ENCODE data around the gene MYMK.
A peak's percentile ranks its signal among the peaks of the same experiment; 100 is the strongest.

Gene MYMK

DNA sequence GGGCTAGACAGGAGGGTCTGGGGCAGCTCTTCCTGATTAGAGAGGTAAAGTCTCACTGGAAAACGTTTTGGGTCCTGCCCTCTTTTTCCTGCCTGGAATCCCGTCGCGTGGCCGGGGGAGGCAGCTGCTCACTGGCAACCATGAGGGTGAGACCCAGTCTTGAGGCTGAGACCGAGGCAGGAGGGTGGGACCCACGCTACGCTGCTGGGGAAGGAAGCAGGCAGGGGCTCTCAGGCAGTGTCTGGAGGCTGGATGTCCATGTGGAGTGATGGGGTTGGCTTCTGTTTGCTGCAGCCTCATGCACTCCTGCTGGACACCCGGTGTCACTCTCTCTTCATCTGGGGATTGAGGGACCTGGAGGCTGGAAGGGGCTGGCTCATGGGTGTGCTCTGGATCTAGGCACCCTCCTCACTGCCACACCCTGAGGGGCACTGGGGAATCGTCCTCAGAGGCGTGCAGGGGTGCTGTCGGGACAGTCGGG is 34.5 kb downstream of the MYMK start:
- FAIRE-seq (no peak), DNase-seq (ENCODE audit: extremely low spot score, insufficient read length, low read depth) (no peak)

DNA sequence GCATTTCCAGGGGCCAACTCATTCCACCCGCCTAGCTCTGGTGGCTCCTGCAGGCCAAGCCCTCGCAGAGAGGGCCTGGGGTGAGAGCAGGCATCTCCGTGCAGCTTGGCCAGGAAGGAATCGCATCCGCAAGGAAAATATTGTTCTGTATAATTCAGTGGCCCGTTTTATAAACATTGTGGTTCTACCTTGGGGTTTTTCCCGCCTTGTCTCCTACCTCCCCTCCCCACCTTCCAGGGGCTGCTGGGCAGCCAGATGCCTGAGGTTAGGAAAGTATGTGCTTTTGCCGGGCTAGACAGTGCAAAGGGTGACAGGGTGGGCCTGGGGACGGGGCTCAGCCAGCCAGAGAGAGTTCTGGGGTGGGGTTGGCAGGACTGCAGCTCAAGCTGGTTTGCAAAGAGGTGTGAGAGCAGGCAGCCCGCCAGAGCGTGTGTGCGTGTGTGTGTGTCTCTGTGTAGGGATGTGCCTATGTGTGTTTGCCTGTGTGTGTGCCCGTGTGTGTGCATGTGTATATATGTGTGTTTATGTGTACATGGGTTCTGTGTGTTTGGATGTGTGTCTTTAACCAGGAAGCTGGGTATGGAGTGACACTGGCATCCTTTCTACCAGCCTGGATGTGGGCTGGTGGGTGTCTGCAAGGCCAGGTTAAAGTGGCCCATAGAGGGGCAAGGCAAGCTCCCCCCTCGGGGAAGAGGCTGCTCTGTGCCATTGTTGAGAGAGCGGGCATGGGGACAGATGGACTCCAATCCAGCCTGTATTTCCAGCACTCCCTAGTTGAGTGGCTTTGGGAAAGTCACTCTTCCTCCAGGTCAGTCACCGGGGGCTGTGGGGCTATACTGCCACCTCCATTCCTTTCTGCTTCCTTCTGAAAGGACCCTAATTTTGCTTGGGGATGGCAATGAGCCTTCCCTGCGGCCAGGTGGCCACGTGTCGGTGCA is 35.2 kb downstream of the MYMK start:
- no peak for FAIRE-seq
- no peak for DNase-seq (ENCODE audit: extremely low spot score, insufficient read length, low read depth)

GRCh38 chr9:133488686-133489252 is 36.0 kb downstream of the MYMK start:
- DNase-seq (ENCODE audit: extremely low spot score, insufficient read length, low read depth) (no peak), FAIRE-seq (no peak)

DNA sequence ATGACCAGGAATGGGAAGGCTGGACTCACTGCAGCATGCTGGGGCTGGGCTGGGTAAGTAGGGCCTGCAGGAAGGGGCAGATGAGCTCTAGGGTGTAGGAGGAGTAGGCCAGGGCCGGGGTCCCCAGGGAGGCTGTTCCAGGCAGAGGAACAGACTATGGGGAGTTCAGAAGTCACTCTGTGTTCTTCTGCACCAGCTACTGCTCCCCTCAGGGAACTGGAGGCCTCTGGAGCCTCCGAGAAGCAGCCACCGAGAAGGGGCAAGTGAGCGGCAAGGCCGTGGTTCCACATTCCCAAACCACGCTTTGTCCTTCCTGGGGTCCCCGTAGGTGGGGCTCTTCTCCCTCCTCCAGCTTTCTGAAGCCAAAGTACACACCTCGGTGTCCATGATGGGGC is 37.4 kb downstream of the MYMK start:
- DNase-seq (ENCODE audit: extremely low spot score, insufficient read length, low read depth) (no peak), FAIRE-seq (no peak)

- FAIRE-seq = peak; percentile 33
- no peak for DNase-seq (ENCODE audit: extremely low spot score, insufficient read length, low read depth)
These were observed 39.1 kb downstream of the MYMK start for GRCh38 chr9:133485531-133486260.

DNA sequence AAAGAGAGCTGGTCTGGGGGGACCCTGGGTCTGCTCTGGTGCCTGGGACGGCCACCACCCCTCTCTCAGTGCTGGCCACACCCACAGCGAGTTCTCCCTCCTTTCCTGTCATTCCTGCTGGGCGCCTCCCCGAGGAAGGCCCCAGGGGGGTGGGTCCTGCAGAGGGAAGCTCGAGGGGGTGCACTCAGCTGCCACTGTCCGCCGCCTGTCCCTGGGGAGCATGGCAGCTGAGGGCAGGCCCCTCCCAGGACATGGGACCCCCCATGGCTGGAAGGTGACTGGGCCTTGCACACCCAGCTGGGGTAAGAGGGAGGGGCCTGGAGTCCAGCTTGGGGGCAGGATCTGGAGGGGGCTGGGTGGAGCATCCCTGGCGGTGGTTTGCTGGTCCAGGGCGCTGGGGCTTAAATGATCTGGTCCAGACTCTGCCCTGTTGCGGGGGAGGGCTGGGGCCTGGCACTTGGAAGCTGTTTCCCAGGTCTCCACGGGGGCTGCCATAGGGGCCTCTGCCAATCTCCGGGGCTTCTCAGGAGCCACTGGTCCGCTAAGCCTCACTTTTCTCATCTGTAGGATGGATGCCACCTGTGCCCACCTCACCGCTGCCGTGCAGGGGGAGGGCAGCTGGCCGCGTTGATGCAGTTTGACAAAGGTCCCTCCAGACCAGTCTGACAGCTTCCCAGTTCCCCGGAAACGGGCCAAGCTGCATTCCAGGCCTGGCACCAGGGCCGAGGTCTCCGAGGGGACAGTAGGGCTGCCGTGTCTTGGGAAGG is 39.9 kb downstream of the MYMK start:
- DNase-seq (ENCODE audit: extremely low spot score, insufficient read length, low read depth) (no peak), FAIRE-seq (no peak)

GRCh38 chr9:133483611-133484010 is 41.1 kb downstream of the MYMK start:
- DNase-seq (ENCODE audit: extremely low spot score, insufficient read length, low read depth) (no peak), FAIRE-seq (no peak)

DNA sequence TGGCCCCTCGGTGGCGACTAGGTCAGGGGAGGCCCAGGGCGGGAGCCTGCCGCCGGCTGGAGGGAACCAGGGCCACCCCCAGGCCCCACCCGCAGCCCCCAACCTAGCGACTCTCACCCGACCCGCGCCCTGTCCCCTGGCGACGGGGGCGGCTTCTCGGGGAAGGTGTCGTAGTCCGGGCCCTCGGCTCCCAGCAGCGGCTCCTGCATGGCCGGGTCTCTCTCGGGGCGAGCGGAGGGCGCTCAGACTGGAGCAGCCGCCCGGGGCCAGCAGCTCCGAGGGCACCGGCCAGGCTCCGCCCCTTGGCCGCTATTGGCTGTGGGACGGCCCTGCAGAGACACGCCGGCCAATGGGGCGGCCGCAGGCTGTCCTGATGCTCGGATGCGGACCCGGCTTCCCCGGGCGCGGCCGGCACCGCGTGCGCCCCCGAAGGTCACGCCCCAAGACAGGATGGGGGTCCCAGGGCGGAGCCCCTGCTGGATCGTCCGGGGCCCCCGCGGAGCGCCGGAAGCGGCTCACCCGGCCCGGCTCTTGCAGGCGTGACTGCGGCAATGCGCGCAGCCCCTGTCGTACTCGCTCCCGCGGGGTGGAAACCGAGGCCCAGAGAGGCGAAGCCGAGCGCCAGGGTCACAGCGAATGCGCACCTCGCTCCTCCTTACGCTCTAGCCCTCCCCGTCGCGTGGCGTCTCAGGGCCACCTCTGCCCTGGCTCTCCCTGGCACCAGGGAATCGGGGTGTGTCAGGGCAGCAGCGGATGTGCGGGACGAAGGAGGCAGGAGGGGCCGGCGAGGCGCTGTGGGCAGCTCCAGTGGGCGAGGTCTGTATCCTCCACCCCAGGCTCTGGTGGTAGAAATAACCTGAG is 45.7 kb downstream of the MYMK start, which contains the start of gene SLC2A6:
Gene SLC2A6, minus strand, starts transcription at position 249 of the 861 bp plus-strand sequence. Its CDS starts 40 bp downstream, at position 209.
- DNase-seq (ENCODE audit: extremely low spot score, insufficient read length, low read depth) (peak; percentile 94), FAIRE-seq (peak; percentile 86)

DNA sequence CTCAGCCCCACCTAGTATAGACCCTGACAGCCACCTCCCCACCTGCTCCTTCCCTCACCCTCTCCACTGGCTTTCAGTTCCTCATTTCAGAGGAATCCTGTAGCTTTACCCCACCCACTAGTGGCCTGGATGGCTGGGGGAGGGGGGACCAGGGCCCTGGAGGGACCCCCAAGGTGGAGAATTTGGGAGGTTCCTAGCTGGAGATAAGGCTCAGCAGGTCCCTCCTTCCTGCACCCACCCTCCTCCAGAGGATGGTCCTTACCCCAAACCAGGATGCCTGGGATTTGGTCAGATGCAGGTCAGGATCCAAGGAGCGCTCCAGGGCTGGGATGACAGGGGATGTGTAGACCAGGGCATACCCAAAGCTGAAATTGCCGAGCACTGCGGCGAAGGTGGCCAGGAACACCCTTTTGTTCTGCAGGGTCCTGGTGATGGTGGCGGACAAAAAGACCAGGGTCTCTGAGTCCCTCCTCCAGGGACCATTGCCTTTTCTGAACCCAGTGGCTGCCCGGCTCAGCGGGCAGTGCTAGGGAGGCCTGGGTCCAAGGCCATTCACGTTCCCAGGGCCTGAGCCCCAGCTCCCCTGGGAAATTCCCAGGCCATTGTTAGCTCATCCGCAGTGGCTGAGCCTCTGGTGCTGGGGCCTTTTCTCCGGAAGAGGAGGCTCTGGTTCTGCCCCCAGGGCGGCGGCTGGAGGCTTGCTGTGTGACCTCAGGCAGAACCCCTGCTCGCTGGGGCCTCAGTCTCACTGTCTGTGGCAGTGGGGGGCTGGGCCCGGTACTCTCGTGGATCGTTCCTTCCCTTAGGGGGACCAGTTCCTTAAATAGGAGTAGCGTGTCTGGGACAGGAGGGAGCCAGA is 46.5 kb downstream of the MYMK start:
- DNase-seq (ENCODE audit: extremely low spot score, insufficient read length, low read depth) (no peak), FAIRE-seq (peak; percentile 89)

DNA sequence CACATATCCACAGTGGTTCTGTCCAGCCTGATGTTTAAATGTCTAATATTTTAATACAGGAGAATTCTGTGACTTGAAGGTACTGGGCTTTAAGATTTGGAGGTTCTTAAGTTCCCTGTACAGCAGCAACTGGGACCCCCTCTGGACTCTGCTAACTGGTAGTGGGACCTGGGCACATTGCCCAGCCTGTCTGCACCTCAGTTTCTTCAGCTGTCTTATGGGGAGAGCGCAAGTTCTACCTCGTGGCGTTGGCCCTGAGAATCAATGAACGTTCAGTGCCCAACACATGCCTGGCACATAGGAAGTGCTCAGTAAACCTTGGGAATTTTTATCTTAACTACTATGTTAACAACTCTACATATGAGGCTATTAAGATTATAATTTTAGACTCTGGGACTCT is 47.3 kb downstream of the MYMK start:
- FAIRE-seq = no peak
- DNase-seq (ENCODE audit: extremely low spot score, insufficient read length, low read depth) = no peak

GRCh38 chr9:133476941-133477340 is 47.8 kb downstream of the MYMK start:
- no peak for FAIRE-seq
- DNase-seq (ENCODE audit: extremely low spot score, insufficient read length, low read depth) = no peak

DNA sequence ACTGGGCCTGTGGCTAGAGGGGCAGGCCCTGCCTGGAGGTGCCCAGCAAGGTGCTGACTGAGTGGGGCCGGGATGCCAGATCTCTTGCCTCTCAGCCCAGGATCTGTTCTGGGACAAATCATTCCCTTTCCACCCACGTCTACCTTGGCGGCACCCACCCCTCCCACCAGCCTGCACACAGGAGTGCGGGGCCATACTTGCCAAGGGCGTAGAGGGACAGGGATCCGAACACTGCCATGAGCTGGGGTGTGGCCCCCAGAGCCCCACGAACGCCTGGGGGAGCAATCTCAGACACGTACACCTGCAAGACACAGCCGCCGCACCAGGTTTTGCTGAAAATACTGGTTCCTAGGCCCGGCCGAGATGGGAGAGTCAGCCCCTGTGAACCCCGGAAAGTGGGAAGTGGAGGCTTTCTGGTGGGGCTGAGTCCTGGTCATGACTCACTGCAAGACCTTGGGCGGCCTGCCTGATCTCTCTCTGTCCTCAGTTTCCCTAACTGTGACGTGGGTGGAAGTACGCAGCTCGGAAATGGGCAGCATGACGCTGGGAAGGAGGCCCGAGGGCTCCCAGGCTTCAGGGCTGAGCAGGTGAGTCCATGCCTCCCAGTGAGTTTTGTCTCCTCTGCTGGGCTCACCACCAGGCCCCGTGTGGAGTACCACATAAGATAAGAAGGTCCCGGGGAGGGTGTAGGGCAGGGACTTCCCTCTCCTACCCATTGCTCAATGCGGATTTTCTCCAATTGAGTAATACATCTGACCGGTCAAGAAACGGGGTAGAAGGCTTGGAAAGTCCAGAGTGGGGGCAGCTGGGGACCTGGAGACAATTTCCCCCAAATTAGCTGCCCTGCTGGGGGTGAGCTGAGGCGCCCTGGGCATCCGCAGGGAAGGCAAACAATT is 48.5 kb downstream of the MYMK start:
- DNase-seq (ENCODE audit: extremely low spot score, insufficient read length, low read depth) (no peak), FAIRE-seq (no peak)

DNA sequence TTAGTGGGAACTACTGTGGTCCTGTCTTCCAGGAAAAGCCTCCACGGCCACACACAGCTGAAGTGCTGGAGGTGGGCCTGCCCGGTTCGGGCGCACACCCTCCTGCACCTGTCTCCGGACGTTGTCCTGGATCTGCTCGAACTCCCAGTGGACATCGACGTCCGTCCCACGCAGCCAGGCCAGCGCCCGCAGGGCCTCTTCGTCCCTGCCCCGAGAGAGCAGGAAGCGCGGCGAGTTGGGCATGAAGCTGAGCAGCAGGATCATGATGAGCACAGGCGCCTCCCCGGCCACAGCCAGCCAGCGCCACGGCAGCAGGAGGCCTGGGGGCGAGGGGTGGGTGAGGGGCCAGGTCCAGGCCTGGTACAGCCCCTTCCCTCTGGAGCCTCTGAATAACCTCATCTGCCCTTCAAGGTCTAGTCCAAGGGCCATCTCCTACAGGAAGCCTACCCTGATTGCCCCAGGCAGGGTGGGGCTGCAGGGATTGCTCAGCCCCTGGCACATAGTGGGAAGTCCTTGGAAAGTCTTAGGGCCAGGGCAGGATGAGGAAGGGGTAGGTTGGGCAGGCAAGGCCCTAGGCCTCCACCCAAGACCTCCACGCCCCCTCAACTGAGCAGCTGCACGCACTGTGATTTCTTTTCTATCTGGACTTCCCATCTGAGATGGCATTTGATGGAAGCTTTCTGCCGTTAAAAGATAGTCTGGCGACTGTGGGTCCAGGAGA is 49.3 kb downstream of the MYMK start:
- DNase-seq (ENCODE audit: extremely low spot score, insufficient read length, low read depth) = no peak
- FAIRE-seq = no peak

DNA sequence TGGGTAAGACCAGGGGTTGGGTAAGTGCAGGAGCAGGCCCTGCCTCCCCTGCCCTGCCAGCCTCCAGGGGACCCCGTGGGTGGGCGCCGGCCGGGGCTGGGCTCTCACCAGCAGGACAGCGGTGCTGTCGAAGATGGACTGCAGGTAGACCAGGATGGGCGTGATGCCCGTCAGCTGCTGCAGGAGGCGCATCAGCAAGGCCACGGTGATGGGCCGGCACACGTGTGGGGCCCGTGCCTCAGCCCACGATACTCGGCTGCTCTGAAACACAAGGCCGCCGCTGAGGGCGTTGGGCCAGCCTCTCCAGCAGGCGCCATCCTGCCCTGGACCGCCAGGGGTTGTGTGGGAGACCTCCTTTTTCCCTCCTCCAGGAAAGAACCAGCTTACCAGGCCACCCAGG is 49.9 kb downstream of the MYMK start:
- DNase-seq (ENCODE audit: extremely low spot score, insufficient read length, low read depth) (no peak), FAIRE-seq (no peak)

- FAIRE-seq (no peak), DNase-seq (ENCODE audit: extremely low spot score, insufficient read length, low read depth) (no peak)
These were observed 50.5 kb downstream of the MYMK start for GRCh38 chr9:133474215-133474614.

- FAIRE-seq (no peak), DNase-seq (ENCODE audit: extremely low spot score, insufficient read length, low read depth) (no peak)
These were observed 51.0 kb downstream of the MYMK start for GRCh38 chr9:133473743-133474142.

All from GM18507 (cell line).